NB4 (cell line): ENCODE data around the gene CXCL12.

Experiments used
- DNase-seq: peaks from one replicate; pipeline ENCODE4 v3.0.0; 2010; ENCODE audit warnings: low read depth
- H3K4me3 ChIP-seq: one replicate; pipeline ENCODE4 v1.5.1; 2011; ENCODE audit warnings: mild to moderate bottlenecking, low read depth, low read length, moderate library complexity
- MYC ChIP-seq: IDR thresholded peaks from 2 replicates; pipeline ENCODE4 v1.6.1; 2011; ENCODE audit warnings: low read depth, low read length
- POLR2A ChIP-seq: IDR thresholded peaks from 2 replicates; pipeline ENCODE4 v1.6.1; 2011; ENCODE audit warnings: mild to moderate bottlenecking; ENCODE audit not compliant: insufficient read length; ENCODE audit errors: extremely low read depth
- TF ChIP-seq, protein P1 (sequence below): IDR thresholded peaks from 2 replicates; pipeline ENCODE4 v1.6.1; 2011; ENCODE audit warnings: low read depth, low read length
- TF ChIP-seq, protein P2 (sequence below): IDR thresholded peaks from one replicate; pipeline ENCODE4 v1.5.1; 2012; ENCODE audit warnings: low read depth, low read length

The CXCL12 gene

DNA sequence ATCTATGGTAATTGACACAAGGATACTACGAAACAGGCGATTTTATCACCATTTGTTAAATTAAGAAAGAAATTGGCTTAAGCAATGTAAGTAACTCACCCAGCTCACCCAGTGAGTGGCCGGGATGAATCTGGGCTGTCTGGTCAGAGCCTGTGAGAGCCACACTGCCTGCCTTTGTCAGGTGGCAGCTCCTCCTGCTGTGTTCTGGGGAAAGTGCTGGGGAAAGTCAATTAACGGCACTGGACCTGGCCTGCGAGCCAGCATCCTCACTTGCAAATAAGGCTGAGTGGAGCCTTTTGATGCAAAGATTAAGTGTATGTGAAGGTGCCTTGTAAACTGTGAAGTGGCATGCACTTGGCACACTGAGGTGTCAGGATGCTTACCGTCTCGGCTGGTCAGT, 13.4 kb upstream of the CXCL12 start:
- H3K4me3 ChIP-seq, result no peak overlapping the region
- TF ChIP-seq POLR2A (no peak), MYC (no peak)
- TF ChIP-seq, protein P1, sequence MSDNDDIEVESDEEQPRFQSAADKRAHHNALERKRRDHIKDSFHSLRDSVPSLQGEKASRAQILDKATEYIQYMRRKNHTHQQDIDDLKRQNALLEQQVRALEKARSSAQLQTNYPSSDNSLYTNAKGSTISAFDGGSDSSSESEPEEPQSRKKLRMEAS, result no peak
- TF ChIP-seq, protein P2, sequence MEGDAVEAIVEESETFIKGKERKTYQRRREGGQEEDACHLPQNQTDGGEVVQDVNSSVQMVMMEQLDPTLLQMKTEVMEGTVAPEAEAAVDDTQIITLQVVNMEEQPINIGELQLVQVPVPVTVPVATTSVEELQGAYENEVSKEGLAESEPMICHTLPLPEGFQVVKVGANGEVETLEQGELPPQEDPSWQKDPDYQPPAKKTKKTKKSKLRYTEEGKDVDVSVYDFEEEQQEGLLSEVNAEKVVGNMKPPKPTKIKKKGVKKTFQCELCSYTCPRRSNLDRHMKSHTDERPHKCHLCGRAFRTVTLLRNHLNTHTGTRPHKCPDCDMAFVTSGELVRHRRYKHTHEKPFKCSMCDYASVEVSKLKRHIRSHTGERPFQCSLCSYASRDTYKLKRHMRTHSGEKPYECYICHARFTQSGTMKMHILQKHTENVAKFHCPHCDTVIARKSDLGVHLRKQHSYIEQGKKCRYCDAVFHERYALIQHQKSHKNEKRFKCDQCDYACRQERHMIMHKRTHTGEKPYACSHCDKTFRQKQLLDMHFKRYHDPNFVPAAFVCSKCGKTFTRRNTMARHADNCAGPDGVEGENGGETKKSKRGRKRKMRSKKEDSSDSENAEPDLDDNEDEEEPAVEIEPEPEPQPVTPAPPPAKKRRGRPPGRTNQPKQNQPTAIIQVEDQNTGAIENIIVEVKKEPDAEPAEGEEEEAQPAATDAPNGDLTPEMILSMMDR, result no peak
- DNase-seq, result no peak

DNA sequence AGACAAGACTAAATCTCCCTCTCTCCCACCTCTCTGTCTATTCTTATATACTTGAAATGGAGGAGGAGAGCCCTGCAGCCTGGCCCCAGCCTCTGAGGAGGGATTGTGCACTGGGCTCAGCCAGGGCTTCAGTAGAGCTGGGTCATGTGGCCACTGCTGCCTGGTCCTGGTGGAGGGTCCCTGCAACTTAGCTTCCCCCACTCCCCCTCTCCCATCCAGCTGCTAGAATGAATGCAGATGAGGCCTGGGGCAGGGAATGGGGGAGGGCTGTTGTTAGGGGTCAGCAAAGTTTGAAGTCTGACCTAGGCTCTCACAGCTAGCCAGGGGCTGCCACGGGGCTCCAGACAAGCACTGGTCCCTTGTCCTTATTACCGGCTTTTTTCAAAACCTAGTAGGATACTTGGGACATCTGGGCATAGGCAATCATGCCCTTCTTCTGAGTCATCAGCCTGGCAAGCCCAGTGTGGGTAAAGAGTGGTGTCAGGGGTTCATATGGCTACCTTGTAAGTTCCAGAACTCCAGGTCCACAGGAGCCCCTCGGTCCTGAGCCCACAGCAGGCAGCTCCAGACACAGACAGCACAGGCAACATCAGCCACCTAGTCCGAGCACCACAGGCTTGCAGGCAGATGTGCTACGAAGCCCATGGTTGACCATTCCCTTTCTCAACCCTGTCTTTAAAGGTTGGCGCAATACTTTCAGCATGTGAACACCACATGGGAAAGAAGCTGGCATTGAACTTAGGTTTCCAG, 12.8 kb upstream of the CXCL12 start:
- DNase-seq, result no peak
- TF ChIP-seq, protein P1, result no peak
- TF ChIP-seq POLR2A (no peak), MYC (no peak)
- TF ChIP-seq, protein P2, result no peak
- H3K4me3 ChIP-seq, result no peak overlapping the region

DNA sequence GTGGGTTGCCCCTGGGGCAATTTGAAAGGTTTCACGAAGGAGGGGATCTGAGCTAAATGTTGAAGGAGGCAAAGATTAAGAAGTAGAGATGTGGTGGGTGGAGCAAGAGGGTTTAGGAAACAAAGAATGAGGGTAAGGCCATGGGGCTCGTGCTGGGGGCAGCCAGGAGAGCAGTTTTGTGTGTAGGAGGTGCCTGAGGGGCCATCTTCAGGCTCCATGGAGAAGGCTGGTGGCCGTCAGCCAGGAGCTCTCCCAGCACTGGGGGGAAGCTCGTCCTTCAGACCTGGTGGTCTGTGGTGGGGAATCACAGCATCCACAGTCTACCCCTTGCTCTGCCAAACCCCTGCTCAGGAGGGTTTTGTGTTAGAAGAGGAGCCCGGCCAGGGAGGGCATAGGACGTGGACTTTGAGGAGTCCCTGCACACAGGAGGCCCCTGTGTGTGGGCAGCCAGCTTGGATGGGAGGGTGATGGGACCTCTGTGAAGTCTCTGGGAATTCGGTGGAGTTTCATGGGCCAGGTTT, 11.8 kb upstream of the CXCL12 start:
- DNase-seq, result no peak
- no peak overlapping the region for H3K4me3 ChIP-seq
- TF ChIP-seq MYC, result no peak
- TF ChIP-seq POLR2A, result no peak
- TF ChIP-seq, protein P1, result no peak
- TF ChIP-seq, protein P2, result no peak

DNA sequence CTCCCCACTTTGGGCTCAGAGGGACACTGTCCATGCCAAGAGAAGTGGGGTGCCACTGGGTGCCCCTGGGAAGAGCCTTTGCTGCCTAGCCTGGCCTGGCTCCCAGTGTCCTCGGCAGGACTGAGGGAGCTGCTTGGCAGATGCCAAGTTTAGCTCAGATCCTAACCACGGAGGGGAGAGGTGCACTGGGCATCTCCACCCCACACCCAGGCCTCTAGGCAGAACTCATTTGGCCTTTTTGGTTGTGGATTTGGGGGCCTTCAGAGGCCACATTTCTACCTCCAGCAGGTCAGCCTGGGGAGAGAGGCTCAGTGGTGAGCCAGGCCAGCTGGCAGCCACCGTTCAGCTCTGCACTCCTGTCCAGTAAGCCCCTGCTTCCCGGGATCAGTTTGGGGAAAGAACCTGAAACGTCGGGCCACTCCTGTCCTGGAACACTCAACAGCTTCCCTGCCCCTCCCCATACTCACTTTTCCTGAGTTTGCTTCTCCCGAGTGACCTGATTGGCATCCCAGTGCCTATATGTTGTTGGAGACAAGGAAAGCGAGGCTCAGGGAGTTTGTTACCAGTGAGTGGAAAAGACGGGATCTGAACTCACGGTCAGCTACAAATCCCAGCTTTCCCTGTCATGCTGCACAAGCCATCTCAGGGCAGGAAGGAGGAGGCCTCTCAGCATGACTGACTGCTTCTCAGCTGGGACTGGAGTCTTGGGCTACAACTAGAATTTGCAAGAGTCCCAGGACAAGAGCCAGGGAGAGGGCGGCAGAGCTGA, 11.2 kb upstream of the CXCL12 start:
- TF ChIP-seq MYC, result no peak
- TF ChIP-seq, protein P1, result no peak
- TF ChIP-seq POLR2A, result no peak
- TF ChIP-seq, protein P2, result no peak
- no peak overlapping the region for H3K4me3 ChIP-seq
- DNase-seq, result no peak

DNA sequence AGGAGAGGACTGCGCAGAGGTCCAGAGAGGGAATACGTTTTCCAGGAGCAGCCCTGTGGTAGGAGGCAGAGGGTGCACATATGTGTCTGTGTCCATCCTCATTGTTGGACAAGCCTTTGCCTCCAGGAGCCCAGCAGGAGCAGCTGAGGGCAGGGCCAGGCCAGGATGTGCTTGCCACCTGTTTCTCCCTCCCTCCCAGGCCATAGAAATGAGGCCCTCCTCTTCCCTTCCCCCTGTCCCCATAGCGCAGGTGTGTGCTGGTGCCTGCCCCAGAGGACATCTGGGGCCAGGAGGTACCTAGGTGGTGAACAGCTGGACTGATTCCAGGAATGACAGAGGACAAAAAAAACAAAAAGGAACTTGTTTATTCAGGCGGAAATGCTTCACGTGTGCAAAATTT, 10.5 kb upstream of the CXCL12 start:
- DNase-seq, result no peak
- TF ChIP-seq POLR2A (no peak), MYC (no peak)
- TF ChIP-seq, protein P1, result no peak
- TF ChIP-seq, protein P2, result no peak
- H3K4me3 ChIP-seq, result no peak overlapping the region
